SKM-1 (cell line): Measurements from ENCODE around the gene SSBP4.

Source experiments
- DNase-seq: peaks from one replicate; lab custom pipeline; 2025; ENCODE audit not compliant: unreplicated experiment; lab: John Stamatoyannopoulos, UW

Gene SSBP4

DNA sequence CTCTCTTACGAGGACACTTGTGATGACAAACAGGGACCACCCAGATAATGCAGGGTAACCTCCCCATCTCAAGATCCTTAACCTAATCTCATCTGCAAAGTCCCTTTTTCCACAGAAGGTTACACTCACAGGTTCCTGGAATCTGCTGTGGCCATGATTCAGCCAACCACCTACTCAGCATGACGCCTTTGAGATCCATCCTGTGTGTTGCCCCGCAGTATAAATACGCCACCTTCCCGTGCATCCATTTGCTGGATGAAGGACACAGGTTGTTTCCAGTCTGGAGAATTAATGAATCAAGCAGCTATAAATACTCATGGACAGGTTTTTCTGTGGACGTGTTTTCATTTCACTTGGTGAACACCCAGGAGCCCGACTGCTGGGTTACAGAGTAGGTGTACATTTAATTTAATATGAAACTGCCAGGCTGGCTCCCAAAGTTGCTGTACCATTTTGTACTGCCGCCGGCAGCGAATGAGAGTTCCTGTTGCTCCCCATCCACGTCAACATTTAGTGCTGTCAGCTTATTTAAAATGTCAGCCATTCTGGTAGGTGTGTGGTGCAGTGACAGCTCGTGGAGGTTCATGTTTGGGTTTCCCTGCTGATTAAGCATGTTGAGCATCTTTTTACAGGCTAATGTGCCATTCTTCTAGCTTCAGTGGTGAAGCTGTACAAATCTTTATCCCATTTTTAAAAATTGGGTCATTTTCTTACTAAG is 62.5 kb downstream of the SSBP4 start:
- DNase-seq: no peak

DNA sequence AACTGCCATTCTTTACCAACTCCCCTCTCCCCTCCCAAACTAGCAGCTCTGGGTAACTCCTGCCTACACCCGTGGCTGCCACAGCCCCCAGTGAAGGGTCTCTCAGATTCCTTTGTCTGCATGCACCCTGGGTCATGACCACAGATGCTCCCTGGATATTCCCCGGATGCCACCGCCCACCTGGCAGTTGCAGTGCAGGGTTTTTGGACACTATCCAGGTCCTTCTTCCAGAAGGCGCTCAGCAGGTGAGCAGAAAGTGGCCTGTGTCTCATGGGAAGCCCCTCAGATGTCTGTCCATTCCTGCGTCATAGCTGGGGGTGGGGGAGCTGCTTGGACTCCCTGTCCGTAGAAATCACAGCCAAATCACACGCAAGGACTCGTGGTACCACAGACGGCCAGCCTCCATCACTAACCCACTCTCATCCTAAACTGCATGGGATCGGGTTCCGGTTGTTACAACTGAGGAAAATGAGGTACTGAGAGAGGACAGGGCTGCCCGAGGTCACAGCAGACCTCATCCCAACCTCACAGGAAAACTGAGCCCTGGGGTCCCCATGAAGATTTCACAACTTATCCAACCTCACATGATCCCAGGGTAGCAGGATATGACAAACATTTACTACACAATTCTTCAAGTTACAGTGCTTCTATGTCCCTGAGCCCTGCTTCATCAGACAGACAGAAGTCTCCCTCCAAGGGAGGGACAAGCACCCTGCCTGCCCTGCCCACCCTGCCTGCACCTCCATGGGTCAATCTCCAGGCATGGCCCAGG is 64.1 kb downstream of the SSBP4 start:
- DNase-seq: no peak
